IMR-90 (cell line): ENCODE data around the gene C16orf74. TPM values are rescaled to one million over a fixed set of nuclear protein-coding genes. Genes with fewer than 3 reads are reported as not detected.

Source experiments
- ATAC-seq: fragments of 200-7000 bp; cut with Tn5 transposase; 2 replicates; pipeline ENCODE4 v1.9.1; 2020; ENCODE audit warnings: low read depth, mild to moderate bottlenecking, moderate library complexity
- BruUV-seq: library from RNA; stranded (reverse); fragments of 400-500 nt; replicated peaks from 2 replicates; lab custom pipeline; 2021; lab: Mats Ljungman, UMichigan
- CTCF ChIA-PET: fragments of 300-600 bp; formaldehyde crosslinking; extraction: SDS; loops from one replicate; lab custom pipeline; 2021; ENCODE audit warnings: antibody characterized with exemption; lab: Yijun Ruan, JAX
- POLR2A ChIA-PET: fragments of 300-600 bp; sonication (Branson Sonifier 250); formaldehyde crosslinking; loops from one replicate; lab custom pipeline; 2022; ENCODE audit warnings: antibody characterized with exemption; ENCODE audit not compliant: unreplicated experiment; lab: Charles Lee
- DNase-seq: peaks from one replicate; pipeline ENCODE4 v3.0.0; 2013
- H2AFZ ChIP-seq: replicated peaks from 2 replicates; pipeline ENCODE3; 2013; ENCODE audit warnings: low read length, mild to moderate bottlenecking; ENCODE audit not compliant: poor library complexity
- H2AK5ac ChIP-seq: 2 replicates; pipeline ENCODE4 v1.6.1; 2013; ENCODE audit warnings: low read depth, low read length, inconsistent platforms
- H2AK9ac ChIP-seq: replicated peaks from 2 replicates; pipeline ENCODE3; 2013; ENCODE audit warnings: mild to moderate bottlenecking, low read depth, low read length, moderate library complexity; ENCODE audit not compliant: poor library complexity
- H2BK120ac ChIP-seq: 2 replicates; pipeline ENCODE4 v1.6.1; 2013; ENCODE audit warnings: low read depth, low read length, inconsistent platforms
- H2BK15ac ChIP-seq: 3 replicates; pipeline ENCODE4 v1.6.1; 2013; ENCODE audit warnings: low read depth, low read length, inconsistent platforms
- H2BK20ac ChIP-seq: 2 replicates; pipeline ENCODE4 v1.6.1; 2013; ENCODE audit warnings: low read depth, mild to moderate bottlenecking, inconsistent platforms, low read length, moderate library complexity
- H2BK5ac ChIP-seq: 2 replicates; pipeline ENCODE4 v1.6.1; 2013; ENCODE audit warnings: mild to moderate bottlenecking, low read depth, low read length, inconsistent platforms; ENCODE audit not compliant: poor library complexity, severe bottlenecking
- H3K14ac ChIP-seq: replicated peaks from 2 replicates; pipeline ENCODE4 v1.6.1; 2013; ENCODE audit warnings: low read depth, low read length, inconsistent platforms
- H3K18ac ChIP-seq: 2 replicates; pipeline ENCODE4 v1.6.1; 2013; ENCODE audit warnings: low read depth, low read length, control low read depth
- H3K23ac ChIP-seq: 2 replicates; pipeline ENCODE4 v1.6.1; 2013; ENCODE audit warnings: low read depth, low read length, inconsistent platforms
- H3K27ac ChIP-seq: 2 replicates; pipeline ENCODE4 v1.5.1; 2013; ENCODE audit warnings: mild to moderate bottlenecking, control low read depth, low read length; ENCODE audit not compliant: insufficient read depth
- H3K27me3 ChIP-seq: 2 replicates; pipeline ENCODE4 v1.6.1; 2013; ENCODE audit warnings: low read length; ENCODE audit not compliant: control insufficient read depth, insufficient read depth
- H3K36me3 ChIP-seq: 2 replicates; pipeline ENCODE4 v1.6.1; 2013; ENCODE audit warnings: low read length, mixed read lengths; ENCODE audit not compliant: control insufficient read depth, insufficient read depth
- H3K4ac ChIP-seq: 2 replicates; pipeline ENCODE4 v1.6.1; 2013; ENCODE audit warnings: low read depth, low read length, inconsistent platforms
- H3K4me1 ChIP-seq: 2 replicates; pipeline ENCODE4 v1.6.1; 2013; ENCODE audit warnings: low read length, mixed read lengths; ENCODE audit not compliant: control insufficient read depth, insufficient read depth
- H3K4me2 ChIP-seq: 2 replicates; pipeline ENCODE4 v1.6.1; 2013; ENCODE audit warnings: low read depth, mild to moderate bottlenecking, control low read depth, low read length, moderate library complexity
- H3K4me3 ChIP-seq: 2 replicates; pipeline ENCODE4 v1.5.1; 2013; ENCODE audit warnings: low read depth, mild to moderate bottlenecking, control low read depth, low read length, moderate library complexity; ENCODE audit not compliant: insufficient read depth
- H3K56ac ChIP-seq: 2 replicates; pipeline ENCODE4 v1.6.1; 2013; ENCODE audit warnings: low read length, inconsistent platforms; ENCODE audit not compliant: insufficient read depth; ENCODE audit errors: extremely low read depth
- H3K79me1 ChIP-seq, 2 experiments: 2 replicates each; pipeline ENCODE4 v1.6.1; 2013; ENCODE audit warnings: low read length in 2 of 2, inconsistent platforms in 1 of 2, low read depth in 1 of 2
- H3K9ac ChIP-seq: 2 replicates; pipeline ENCODE4 v1.6.1; 2013; ENCODE audit warnings: low read depth, low read length, control low read depth
- H3K9me1 ChIP-seq: 2 replicates; pipeline ENCODE4 v1.6.1; 2013; ENCODE audit warnings: low read length, inconsistent platforms; ENCODE audit not compliant: insufficient read depth
- H3K9me3 ChIP-seq: 2 replicates; pipeline ENCODE4 v1.6.1; 2013; ENCODE audit warnings: low read length; ENCODE audit not compliant: control insufficient read depth, insufficient read depth
- H4K20me1 ChIP-seq: 2 replicates; pipeline ENCODE4 v1.6.1; 2013; ENCODE audit warnings: low read length, inconsistent platforms; ENCODE audit not compliant: insufficient read depth
- H4K5ac ChIP-seq: 2 replicates; pipeline ENCODE4 v1.6.1; 2013; ENCODE audit warnings: mild to moderate bottlenecking, low read depth, low read length, control low read depth
- H4K8ac ChIP-seq, 2 experiments: 2 replicates each; pipeline ENCODE4 v1.6.1; 2013; ENCODE audit warnings: low read depth in 2 of 2, low read length in 2 of 2, control low read depth in 1 of 2, inconsistent platforms in 1 of 2
- H4K91ac ChIP-seq: 2 replicates; pipeline ENCODE4 v1.6.1; 2013; ENCODE audit warnings: low read depth, low read length, inconsistent platforms; ENCODE audit not compliant: insufficient read depth
- BHLHE40 ChIP-seq: fragments of 150-350 bp; IDR thresholded peaks from 2 replicates; pipeline ENCODE4 v1.6.1; 2016; ENCODE audit warnings: mild to moderate bottlenecking, low read depth, low read length
- RCOR1 ChIP-seq: IDR thresholded peaks from 2 replicates; pipeline ENCODE4 v1.6.1; 2012; ENCODE audit warnings: mild to moderate bottlenecking, low read length, improper control_type of control experiment; ENCODE audit not compliant: insufficient replicate concordance
- RFX5 ChIP-seq: IDR thresholded peaks from 2 replicates; pipeline ENCODE4 v1.8.0; 2012; ENCODE audit warnings: low read depth, mild to moderate bottlenecking, low read length, moderate library complexity
- WGBS, 2 experiments: methylation state at CpG; one replicate each; pipeline versions ENCODE4 v1.1.5 to v1.1.7; 2013; ENCODE audit warnings: missing lambda C conversion rate in 2 of 2; ENCODE audit not compliant: insufficient read length in 1 of 2; ENCODE audit errors: extremely low coverage in 2 of 2; 5-methylcytosine and 5-hydroxymethylcytosine counted together
- dilution Hi-C: fragments of 300-500 bp; cut with HindIII; formaldehyde crosslinking; loops from one replicate; pipeline ENCODE4 v1.14.3; 2018; ENCODE audit warnings: low sequenced_read_pairs; ENCODE audit not compliant: unreplicated experiment
- in situ Hi-C: fragments of 300-500 bp; cut with MboI; formaldehyde crosslinking; loops from 3 replicates; pipeline ENCODE4 v1.14.3; 2019; ENCODE audit warnings: low sequenced_read_pairs, inconsistent platforms, mixed read lengths
- intact Hi-C: fragments of 100-400 bp; cut with micrococcal nuclease; formaldehyde crosslinking; loops from 2 replicates; pipeline ENCODE4 v1.10.0; 2022
- polyA plus RNA-seq, 3 experiments: library from polyadenylated mRNA; depleted of rRNA; stranded (reverse); fragments of >200 nt; gene quantifications; 2 replicates each; pipeline ENCODE4 v1.2.3, GENCODE V29; 2012; ENCODE audit warnings: low replicate concordance in 1 of 3
- total RNA-seq: library from RNA; depleted of rRNA; stranded (reverse); fragments of >200 nt; gene quantifications from 2 replicates; pipeline ENCODE4 v1.2.3, GENCODE V29; 2012
- TF ChIP-seq, protein P1 (sequence below): fragments of 150-350 bp; IDR thresholded peaks from 2 replicates; pipeline ENCODE4 v1.6.1; 2016; ENCODE audit warnings: low read depth, mild to moderate bottlenecking, low read length, moderate library complexity, borderline replicate concordance

Gene C16orf74
- total and polyA plus RNA-seq, 2 of the 4 experiments (the other 2 are of a cell fraction) = 4.5 to 12.2 TPM

DNA sequence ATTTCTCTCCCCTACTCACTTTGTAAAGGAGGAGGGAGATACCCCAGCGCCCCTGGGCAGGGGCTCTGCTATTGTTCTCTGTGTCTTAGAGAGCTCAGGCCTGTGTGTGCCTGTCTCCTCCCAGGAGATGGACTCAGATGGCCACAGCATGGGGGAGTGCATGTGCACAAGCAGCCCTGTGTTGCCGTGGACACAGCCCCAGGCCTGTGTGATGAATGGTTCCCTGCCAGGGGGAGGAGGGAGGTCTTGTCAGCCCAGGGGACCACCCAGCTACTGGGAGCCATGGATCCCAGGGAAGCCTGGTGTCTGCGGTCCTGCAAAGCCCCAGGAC, 88.4 kb downstream of the C16orf74 start:
- no peak overlapping the region for H3K4me2 ChIP-seq
- peaks cover 80% of the 10 kb centered on the region for H3K36me3 ChIP-seq
- H2BK20ac ChIP-seq = no peak overlapping the region
- no peak overlapping the region for H4K91ac ChIP-seq
- no CpG with 5 or more reads among the region's 3 CpGs for WGBS, 2 experiments
- H4K5ac ChIP-seq = no peak overlapping the region
- no peak overlapping the region for H2BK15ac ChIP-seq
- no peak overlapping the region for H3K23ac ChIP-seq
- BruUV-seq = no TSS peak
- H2BK5ac ChIP-seq = no peak overlapping the region
- no peaks in the 10 kb centered on the region for H3K9me3 ChIP-seq
- H3K4me1 ChIP-seq = no peaks in the 10 kb centered on the region
- H3K4ac ChIP-seq = no peak overlapping the region
- in situ Hi-C loops = no loop called here
- H3K18ac ChIP-seq = no peak overlapping the region
- H4K20me1 ChIP-seq = peaks cover 9% of the 10 kb centered on the region; the same call in 1 of the 2 replicates
- H3K79me1 ChIP-seq = peaks cover 0 to 12% of the 10 kb centered on the region in 2 experiments; a peak in 1 of 4 replicates
- H2AFZ ChIP-seq = no peak overlapping the region
- H3K14ac ChIP-seq = no peak overlapping the region
- H3K4me3 ChIP-seq = no peak overlapping the region
- no peak for ATAC-seq
- no peak for TF ChIP-seq RCOR1
- TF ChIP-seq, protein P1, sequence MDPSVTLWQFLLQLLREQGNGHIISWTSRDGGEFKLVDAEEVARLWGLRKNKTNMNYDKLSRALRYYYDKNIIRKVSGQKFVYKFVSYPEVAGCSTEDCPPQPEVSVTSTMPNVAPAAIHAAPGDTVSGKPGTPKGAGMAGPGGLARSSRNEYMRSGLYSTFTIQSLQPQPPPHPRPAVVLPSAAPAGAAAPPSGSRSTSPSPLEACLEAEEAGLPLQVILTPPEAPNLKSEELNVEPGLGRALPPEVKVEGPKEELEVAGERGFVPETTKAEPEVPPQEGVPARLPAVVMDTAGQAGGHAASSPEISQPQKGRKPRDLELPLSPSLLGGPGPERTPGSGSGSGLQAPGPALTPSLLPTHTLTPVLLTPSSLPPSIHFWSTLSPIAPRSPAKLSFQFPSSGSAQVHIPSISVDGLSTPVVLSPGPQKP = no peak
- TF ChIP-seq BHLHE40 = no peak
- TF ChIP-seq RFX5 = no peak
- no peak overlapping the region for H3K9ac ChIP-seq
- ChIA-PET CTCF (no interaction called here), POLR2A (no interaction called here)
- H3K27ac ChIP-seq = no peak overlapping the region
- no peak overlapping the region for H2AK5ac ChIP-seq
- no peak overlapping the region for H3K56ac ChIP-seq
- peak overlapping the region; percentile 19 for H2AK9ac ChIP-seq
- peaks cover 3% of the 10 kb centered on the region; the same call in 1 of the 2 replicates for H3K9me1 ChIP-seq
- dilution Hi-C loops = no loop called here
- H2BK120ac ChIP-seq = no peak overlapping the region
- intact Hi-C loops = no loop called here
- H4K8ac ChIP-seq = no peak overlapping the region
- no peak for DNase-seq
- H3K27me3 ChIP-seq = no peaks in the 10 kb centered on the region
